ENCODE data around the gene RFTN1. TPM values are rescaled to one million over a fixed set of nuclear protein-coding genes. Genes with fewer than 3 reads are reported as not detected.

Gene RFTN1
- total and polyA plus RNA-seq, 2 donors (not counting 3 experiments of a cell fraction or from before 2014, with no cell fraction given), result 40.3 to 43.3 TPM

DNA sequence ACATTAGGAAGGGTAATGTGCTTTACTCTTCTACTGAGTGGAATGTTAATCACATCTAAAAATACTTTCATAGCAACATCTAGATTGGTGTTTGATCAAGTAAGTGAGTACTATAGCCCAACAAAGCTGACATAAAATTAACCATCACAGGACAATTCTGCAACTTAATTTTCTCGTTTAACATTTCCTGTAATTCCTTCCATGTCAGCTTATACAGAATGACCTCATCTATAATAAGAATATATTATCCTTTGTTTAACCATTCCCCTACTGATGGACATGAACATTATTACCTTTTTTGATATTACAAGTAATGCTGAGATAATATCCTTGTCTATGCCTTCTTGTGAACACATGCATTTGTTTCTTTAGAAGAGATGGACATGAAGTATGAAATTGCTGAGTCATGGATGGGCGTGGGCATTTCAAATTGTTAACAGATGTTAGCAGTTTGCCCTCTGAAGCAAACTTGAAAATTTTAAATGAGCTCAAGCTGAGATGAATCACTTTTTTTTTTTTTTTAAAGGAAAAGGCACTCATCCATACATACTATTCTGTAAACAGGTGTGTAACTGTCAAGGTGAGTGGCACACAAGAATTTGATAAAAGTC is 163.4 kb downstream of the RFTN1 start:
- no peaks in the 10 kb centered on the region for H3K9me1 ChIP-seq (replicated peaks; ENCODE audit: control insufficient read depth, extremely low read depth, insufficient read depth, low read length)
- CTCF ChIA-PET, result interaction anchor here (1.6 kb wide), 1 partner anchor 60 kb away, joined by 3 read pairs; no protein-coding TSS in a partner anchor
- no peaks in the 10 kb centered on the region for H3K79me2 ChIP-seq (ENCODE audit: control insufficient read depth, insufficient read depth, low read length)
- no peak overlapping the region for H2AFZ ChIP-seq (ENCODE audit: low read depth, low read length)
- DNase-seq (ENCODE audit: low read depth, low spot score) (no peak), FAIRE-seq (peak; percentile 50)
- H4K20me1 ChIP-seq (replicated peaks; ENCODE audit: control insufficient read depth, extremely low read depth, insufficient read depth, low read length), result no peaks in the 10 kb centered on the region
- H3K4me3 ChIP-seq (replicated peaks in 1 of 3; ENCODE audit: insufficient read depth in 1 of 3, low read depth in 1 of 3, low read length in 3 of 3), result no peak overlapping the region
- no peak overlapping the region for H3K4me2 ChIP-seq (ENCODE audit: insufficient read depth, low read length)
- BruUV-seq (replicated peaks), result no TSS peak
- H3K27ac ChIP-seq (ENCODE audit: insufficient read depth, low read depth, low read length), result no peak overlapping the region
- H3K36me3 ChIP-seq (ENCODE audit: control insufficient read depth in 2 of 2, extremely low read depth in 1 of 2, insufficient read depth in 2 of 2, low read length in 2 of 2), result peaks cover 0 to 7% of the 10 kb centered on the region in 2 experiments
- no peaks in the 10 kb centered on the region for H3K27me3 ChIP-seq (ENCODE audit: control insufficient read depth in 2 of 2, insufficient read depth in 2 of 2, low read length in 2 of 2)
- TF ChIP-seq EZH2 (IDR thresholded peaks at IDR 0.05; ENCODE audit: borderline replicate concordance, low read depth, low read length, severe bottlenecking), result no peak
- TF ChIP-seq MYC (IDR thresholded peaks at IDR 0.05; ENCODE audit: low read depth, low read length), result no peak
- no peak for TF ChIP-seq GATA2 (IDR thresholded peaks at IDR 0.05; ENCODE audit: insufficient read depth, insufficient read length, low read depth, low read length)
- no peak for TF ChIP-seq POLR2AphosphoS5 (IDR thresholded peaks at IDR 0.05; ENCODE audit: insufficient read depth, low read depth, low read length)
- H3K9ac ChIP-seq (replicated peaks; ENCODE audit: extremely low read depth, insufficient read depth, low read length), result no peak overlapping the region
- no peaks in the 10 kb centered on the region for H3K9me3 ChIP-seq (replicated peaks; ENCODE audit: control insufficient read depth, insufficient read depth, low read length)
- intact Hi-C loops (cut with micrococcal nuclease) (no loop called here), dilution Hi-C loops (cut with MboI; ENCODE audit: extremely low pct_ligation_motif_present, low sequenced_read_pairs) (no loop called here)
- H3K4me1 ChIP-seq (ENCODE audit: control insufficient read depth, extremely low read depth, insufficient read depth, low read length), result peaks cover 8% of the 10 kb centered on the region
- POLR2A ChIA-PET, result no interaction called here

DNA sequence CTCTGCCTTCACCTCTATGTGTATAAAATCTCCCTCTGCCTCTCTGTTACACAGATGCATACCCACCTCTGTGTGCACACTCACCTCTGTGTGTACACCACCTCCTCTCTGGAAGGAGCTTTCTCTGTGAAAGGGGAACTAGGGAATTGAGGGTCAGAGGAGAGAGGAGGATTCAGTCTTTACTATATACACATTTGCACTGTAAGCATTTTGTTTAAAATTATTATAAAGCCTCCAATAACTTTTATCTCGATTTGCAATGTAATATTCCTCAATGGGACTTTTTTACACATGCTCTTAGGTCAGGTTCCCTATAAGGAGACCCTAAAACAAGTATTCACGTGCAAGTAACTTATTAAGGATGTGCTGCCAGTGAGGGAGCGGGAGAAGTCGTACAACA is 166.0 kb downstream of the RFTN1 start:
- no peak for TF ChIP-seq EZH2 (IDR thresholded peaks at IDR 0.05; ENCODE audit: borderline replicate concordance, low read depth, low read length, severe bottlenecking)
- TF ChIP-seq GATA2 (IDR thresholded peaks at IDR 0.05; ENCODE audit: insufficient read depth, insufficient read length, low read depth, low read length), result no peak
- no peak for TF ChIP-seq MYC (IDR thresholded peaks at IDR 0.05; ENCODE audit: low read depth, low read length)
- no peak for TF ChIP-seq JUN (IDR thresholded peaks at IDR 0.05; ENCODE audit: borderline replicate concordance, insufficient read depth, insufficient read length, low read depth)
- no peak for TF ChIP-seq POLR2A (IDR thresholded peaks at IDR 0.05; ENCODE audit: low read depth, low read length)
- TF ChIP-seq, protein P1, sequence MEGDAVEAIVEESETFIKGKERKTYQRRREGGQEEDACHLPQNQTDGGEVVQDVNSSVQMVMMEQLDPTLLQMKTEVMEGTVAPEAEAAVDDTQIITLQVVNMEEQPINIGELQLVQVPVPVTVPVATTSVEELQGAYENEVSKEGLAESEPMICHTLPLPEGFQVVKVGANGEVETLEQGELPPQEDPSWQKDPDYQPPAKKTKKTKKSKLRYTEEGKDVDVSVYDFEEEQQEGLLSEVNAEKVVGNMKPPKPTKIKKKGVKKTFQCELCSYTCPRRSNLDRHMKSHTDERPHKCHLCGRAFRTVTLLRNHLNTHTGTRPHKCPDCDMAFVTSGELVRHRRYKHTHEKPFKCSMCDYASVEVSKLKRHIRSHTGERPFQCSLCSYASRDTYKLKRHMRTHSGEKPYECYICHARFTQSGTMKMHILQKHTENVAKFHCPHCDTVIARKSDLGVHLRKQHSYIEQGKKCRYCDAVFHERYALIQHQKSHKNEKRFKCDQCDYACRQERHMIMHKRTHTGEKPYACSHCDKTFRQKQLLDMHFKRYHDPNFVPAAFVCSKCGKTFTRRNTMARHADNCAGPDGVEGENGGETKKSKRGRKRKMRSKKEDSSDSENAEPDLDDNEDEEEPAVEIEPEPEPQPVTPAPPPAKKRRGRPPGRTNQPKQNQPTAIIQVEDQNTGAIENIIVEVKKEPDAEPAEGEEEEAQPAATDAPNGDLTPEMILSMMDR (IDR thresholded peaks at IDR 0.05; ENCODE audit: extremely low read depth in 1 of 2, insufficient read depth in 1 of 2, low read depth in 1 of 2, low read length in 2 of 2), result no peak
- no peak for TF ChIP-seq FOS (IDR thresholded peaks at IDR 0.05; ENCODE audit: borderline replicate concordance, insufficient read depth, low read length)
- TF ChIP-seq, protein P2, sequence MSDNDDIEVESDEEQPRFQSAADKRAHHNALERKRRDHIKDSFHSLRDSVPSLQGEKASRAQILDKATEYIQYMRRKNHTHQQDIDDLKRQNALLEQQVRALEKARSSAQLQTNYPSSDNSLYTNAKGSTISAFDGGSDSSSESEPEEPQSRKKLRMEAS (IDR thresholded peaks at IDR 0.05; ENCODE audit: insufficient read depth, insufficient read length), result no peak
- TF ChIP-seq POLR2AphosphoS5 (IDR thresholded peaks at IDR 0.05; ENCODE audit: insufficient read depth, low read depth, low read length), result no peak
- no peak for FAIRE-seq

More for the DNA sequence above, 166.0 kb downstream of the RFTN1 start:
- Histone ChIP-seq H3K4me2 (ENCODE audit: insufficient read depth, low read length) (no peak overlapping the region), H4K20me1 (replicated peaks; ENCODE audit: control insufficient read depth, extremely low read depth, insufficient read depth, low read length) (no peaks in the 10 kb centered on the region), H3K4me1 (ENCODE audit: control insufficient read depth, extremely low read depth, insufficient read depth, low read length) (peaks cover 8% of the 10 kb centered on the region), H3K9me3 (replicated peaks; ENCODE audit: control insufficient read depth, insufficient read depth, low read length) (no peaks in the 10 kb centered on the region), H3K79me2 (ENCODE audit: control insufficient read depth, insufficient read depth, low read length) (no peaks in the 10 kb centered on the region), H2AFZ (ENCODE audit: low read depth, low read length) (no peak overlapping the region), H3K9ac (replicated peaks; ENCODE audit: extremely low read depth, insufficient read depth, low read length) (no peak overlapping the region), H3K27ac (ENCODE audit: insufficient read depth, low read depth, low read length) (no peak overlapping the region), H3K36me3 (ENCODE audit: control insufficient read depth in 2 of 2, extremely low read depth in 1 of 2, insufficient read depth in 2 of 2, low read length in 2 of 2) (peaks cover 0 to 2% of the 10 kb centered on the region in 2 experiments), H3K4me3 (replicated peaks in 1 of 3; ENCODE audit: insufficient read depth in 1 of 3, low read depth in 1 of 3, low read length in 3 of 3) (no peak overlapping the region), H3K27me3 (ENCODE audit: control insufficient read depth in 2 of 2, insufficient read depth in 2 of 2, low read length in 2 of 2) (no peaks in the 10 kb centered on the region), H3K9me1 (replicated peaks; ENCODE audit: control insufficient read depth, extremely low read depth, insufficient read depth, low read length) (no peaks in the 10 kb centered on the region)
- DNase-seq (ENCODE audit: low read depth, low spot score), result no peak
- dilution Hi-C loops (cut with MboI; ENCODE audit: extremely low pct_ligation_motif_present, low sequenced_read_pairs) (no loop called here), intact Hi-C loops (cut with micrococcal nuclease) (no loop called here)
- CTCF ChIA-PET, result interaction anchor here (1.1 kb wide), 1 partner anchor 57 kb away, joined by 3 read pairs; no protein-coding TSS in a partner anchor
- no TSS peak for BruUV-seq (replicated peaks)
- POLR2A ChIA-PET, result no interaction called here
